GM12801 (cell line): ENCODE data around the gene CRYBB1.

Experiments
- TF ChIP-seq, protein P1 (sequence below): IDR thresholded peaks from one replicate; pipeline ENCODE4 v1.5.1; 2011; ENCODE audit warnings: control low read depth; ENCODE audit not compliant: insufficient read length; ENCODE audit errors: extremely low read depth

Gene CRYBB1

DNA sequence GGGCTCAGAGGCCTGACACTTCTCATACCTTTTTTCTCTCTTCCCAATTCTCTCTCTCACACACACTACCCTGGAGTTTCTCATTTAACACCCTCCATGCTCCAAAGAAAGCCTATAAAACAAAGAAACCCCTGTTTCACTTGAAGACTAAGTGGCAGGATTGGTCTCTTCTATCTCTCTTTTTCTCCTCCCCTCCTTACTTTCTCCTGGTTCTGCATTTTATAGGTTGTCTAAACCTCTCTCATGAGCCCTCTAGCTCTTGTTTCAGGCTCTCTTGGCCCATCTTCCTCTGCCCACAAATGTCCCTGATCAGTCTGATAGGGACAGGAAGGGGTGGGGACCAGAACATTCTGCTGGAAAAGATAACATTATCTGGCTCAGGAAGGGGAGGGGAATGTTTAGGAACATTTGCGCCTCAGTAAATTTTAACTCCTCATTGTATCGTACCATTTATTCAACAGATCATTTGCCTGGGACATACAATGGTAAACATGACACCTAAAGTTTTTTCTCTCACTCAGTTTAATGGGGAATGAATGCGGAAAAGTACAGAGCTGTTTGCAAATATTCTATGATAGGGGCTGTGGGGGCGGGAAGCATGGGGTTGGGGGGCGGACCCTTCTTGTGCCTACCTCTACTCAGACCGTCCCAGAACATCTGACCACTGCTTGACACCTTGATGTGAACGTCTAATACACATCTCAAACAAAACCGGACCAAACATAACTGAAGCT is 14.8 kb upstream of the CRYBB1 start:
- TF ChIP-seq, protein P1, sequence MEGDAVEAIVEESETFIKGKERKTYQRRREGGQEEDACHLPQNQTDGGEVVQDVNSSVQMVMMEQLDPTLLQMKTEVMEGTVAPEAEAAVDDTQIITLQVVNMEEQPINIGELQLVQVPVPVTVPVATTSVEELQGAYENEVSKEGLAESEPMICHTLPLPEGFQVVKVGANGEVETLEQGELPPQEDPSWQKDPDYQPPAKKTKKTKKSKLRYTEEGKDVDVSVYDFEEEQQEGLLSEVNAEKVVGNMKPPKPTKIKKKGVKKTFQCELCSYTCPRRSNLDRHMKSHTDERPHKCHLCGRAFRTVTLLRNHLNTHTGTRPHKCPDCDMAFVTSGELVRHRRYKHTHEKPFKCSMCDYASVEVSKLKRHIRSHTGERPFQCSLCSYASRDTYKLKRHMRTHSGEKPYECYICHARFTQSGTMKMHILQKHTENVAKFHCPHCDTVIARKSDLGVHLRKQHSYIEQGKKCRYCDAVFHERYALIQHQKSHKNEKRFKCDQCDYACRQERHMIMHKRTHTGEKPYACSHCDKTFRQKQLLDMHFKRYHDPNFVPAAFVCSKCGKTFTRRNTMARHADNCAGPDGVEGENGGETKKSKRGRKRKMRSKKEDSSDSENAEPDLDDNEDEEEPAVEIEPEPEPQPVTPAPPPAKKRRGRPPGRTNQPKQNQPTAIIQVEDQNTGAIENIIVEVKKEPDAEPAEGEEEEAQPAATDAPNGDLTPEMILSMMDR, result no peak

DNA sequence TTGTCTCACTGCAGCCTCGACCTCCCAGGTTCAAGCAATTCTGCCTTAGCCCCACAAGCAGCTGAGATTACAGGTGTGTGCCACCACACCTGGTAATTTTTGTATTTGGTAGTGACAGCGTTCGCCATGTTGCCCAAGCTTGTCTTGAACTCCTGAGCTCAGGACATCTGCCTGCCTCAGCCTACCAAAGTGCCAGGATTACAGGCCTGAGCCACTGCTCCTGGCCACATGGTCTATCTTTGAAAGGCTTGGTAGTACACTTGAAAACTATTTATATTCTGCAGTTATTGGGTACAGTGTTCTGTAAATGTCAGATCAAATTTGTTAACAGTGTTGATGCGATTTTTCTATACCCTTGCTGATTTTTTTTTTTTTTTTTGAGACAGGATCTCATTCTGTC is 13.5 kb upstream of the CRYBB1 start:
- TF ChIP-seq, protein P1, result no peak

DNA sequence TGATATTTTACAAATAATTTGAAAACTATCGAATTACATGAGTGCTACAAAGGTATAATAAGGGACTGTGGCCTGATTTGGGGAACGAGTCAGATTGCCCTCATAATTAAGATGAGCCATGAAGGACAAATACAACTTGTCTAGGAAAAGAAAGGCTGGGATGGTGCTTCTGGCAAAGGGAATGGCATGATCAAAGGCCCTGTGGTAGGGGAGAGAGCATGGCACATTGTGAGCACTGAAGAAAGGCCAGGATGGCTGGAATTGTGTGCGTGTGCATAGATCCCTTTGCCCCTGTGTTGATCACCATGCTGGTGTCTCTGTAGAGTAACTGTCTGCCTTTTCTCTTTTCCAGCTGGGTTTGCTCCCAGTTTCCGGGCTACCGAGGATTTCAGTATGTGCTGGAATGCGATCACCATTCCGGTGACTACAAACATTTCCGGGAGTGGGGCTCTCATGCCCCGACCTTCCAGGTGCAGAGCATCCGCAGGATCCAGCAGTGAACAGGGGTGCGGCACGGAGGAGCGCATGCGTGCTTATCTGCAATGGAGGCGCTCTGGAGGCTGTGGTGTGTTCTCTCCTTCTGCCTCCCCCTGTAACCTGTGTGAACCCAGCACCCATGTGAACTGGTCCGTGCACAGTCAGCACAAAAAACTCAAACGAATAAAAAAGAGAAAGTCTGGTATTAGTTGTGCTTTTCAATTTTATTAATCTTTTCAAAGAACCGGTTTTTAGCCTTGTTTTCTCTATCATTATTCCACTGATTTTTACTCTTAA is 12.3 kb upstream of the CRYBB1 start:
- TF ChIP-seq, protein P1, result no peak

DNA sequence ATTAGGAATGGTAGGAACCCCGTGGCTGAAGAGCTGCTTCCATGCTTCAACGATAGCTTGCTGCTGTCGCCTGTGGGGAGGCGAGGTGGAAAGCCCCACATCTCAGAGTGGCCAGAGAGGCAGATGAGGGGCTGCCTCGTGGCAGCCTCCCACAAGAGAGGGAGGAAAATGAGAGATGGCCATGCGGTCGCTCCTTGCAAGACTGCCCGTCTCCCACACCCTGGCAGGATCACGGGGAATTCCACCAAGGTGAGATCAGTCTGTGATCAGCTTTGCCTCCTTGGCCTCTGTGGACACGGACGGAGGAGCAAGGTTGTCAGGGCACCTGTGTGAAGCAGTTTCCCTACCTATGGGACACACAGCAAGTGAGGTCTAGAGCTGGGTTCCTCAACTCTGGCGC is 7.0 kb upstream of the CRYBB1 start:
- TF ChIP-seq, protein P1, result no peak

DNA sequence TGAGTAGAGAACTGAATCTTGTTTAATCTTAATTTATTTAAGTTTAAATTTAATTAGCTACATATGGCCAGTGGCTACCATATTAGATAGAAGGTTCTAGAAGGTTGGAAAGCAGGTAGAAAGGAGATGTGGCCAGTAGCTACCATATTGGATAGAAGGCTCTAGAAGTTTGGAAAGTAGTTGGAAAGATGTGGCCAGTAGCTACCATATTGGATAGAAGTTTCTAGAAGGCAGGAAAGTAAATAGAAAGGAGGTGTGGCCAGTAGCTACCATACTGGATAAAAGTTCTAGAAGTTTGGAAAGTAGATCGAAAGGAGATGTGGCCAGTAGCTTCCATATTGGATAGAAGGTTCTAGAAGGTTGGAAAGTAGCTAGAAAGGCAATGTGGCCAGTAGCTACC is 6.2 kb upstream of the CRYBB1 start:
- TF ChIP-seq, protein P1, result no peak

DNA sequence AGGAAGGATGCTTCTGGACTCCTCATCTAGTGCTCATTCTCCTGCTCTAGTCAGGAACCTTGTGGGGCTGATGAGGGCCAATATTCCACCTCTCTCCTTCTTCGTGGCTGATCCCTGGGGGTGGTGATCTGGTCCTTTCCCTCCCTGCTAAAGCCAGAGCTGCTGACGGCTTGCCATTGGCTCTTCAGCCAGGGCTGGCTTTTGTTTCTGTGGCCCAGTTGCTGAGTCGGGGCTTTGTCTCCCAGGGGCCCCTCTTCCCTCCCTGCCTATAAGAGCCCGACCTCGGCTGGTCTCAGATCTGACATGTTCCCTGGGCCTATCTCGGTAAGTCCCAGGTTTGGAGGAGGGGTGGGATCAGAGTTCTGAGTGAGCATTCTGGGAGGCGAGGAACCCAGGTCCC is 3.8 kb upstream of the CRYBB1 start, which contains the start of gene CRYBA4:
Gene CRYBA4 (plus strand): TSS at position 301 of the 400 bp plus-strand sequence. CDS start 634 bp downstream, outside the sequence.
- TF ChIP-seq, protein P1, result no peak

DNA sequence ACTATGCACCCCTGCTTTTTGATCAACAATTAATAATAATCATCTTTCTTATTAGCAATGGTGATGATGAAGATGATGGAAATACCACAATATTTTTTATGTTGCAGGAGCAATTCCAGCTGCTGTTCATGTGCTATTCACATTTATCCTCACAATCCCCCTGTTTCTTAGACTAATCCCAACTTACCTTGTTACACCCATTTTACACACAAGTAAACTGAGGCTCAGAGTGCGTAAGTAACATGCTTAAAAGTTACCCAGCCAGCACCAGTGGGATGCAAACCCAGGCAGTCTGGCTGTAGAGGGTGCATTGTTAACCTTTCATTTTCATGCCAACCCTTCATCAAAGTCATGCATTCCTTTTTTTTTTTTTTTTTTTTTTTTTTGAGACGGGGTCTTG is 2.4 kb upstream of the CRYBB1 start:
- TF ChIP-seq, protein P1, result no peak
